ENCODE results near the gene ESR1.
"Not testable (repeated sequence)": the region's sequence is repeated elsewhere in the genome, so short reads cannot be mapped to it uniquely, and the experiment has no call there.

The ESR1 gene

GRCh38 chr6:152099446-152100182 lies 292.1 kb downstream of the ESR1 start:
- no peak for DNase-seq

DNA sequence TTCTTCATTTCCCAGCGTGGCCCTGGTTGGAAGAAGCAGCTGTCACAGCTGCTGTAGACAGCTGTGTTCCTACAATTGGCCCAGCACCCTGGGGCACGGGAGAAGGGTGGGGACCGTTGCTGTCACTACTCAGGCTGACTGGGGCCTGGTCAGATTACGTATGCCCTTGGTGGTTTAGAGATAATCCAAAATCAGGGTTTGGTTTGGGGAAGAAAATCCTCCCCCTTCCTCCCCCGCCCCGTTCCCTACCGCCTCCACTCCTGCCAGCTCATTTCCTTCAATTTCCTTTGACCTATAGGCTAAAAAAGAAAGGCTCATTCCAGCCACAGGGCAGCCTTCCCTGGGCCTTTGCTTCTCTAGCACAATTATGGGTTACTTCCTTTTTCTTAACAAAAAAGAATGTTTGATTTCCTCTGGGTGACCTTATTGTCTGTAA lies 292.7 kb downstream of the ESR1 start:
- no peak for DNase-seq

DNA sequence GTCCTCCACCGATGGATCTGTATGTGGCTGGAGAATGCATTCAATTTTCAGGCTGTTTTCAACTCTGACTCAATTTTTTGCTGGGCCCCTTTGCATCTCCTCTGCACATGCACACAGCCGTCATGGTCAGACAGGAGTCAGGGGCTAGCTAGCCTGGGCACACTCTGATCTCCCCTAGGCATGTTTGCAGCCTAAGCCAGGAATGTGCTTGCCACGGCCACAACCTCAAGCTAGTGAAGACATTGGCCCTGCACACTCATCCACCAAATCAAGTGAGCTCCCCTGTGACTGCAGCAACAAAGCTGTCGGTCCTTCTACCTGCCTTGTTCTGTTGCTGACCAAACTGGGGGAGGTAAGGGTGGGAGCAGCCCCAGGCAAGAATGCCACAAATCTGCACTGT lies 300.5 kb downstream of the ESR1 start:
- DNase-seq: no peak

DNA sequence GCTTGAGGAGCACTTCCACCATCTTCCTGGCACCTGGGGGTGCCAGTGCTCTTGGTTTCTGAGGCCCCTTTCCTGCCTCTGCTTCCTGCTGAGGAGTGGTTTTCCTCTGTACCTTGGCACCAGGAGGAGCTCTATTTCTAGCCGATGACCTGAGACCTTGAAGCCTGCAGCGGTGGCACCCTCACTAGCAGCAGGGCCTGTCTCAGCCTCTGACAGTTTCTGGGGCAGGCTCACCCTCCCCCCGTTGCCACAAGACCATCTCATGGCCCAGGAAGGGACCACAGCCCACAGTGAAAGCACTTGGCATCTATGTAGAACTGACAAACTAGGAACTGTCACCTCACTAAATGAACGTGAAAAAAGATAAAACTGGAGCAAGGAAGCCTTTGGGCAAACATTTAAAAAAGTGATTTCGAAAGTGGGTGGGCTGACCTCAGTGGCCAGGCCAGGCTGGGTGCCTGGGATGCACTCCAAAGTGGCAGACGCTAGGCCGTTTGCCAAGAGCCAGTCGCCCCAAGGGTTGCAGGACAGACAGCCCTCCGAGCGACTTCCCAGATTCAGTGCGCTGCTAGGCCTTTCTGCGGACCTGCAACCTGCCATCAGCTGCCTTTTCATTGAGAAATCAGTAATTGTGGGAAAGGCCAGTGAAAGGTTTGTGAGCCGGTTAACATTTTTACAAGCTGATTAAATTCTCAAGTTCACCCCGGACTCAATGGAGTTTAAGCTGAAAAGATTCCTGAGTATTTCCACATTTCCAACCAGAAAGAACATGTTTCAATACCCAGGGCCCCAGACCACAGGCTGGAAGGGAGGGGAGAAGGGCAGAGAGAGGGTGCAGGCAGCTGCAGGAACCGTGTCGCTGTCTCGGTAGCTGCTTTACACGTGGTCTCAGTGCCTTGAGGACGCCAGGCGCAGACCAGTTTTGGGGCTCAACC lies 303.7 kb downstream of the ESR1 start:
- DNase-seq: no peak

- no peak for DNase-seq
Measured at GRCh38 chr6:152112491-152113261, 305.2 kb downstream of the ESR1 start.

DNA sequence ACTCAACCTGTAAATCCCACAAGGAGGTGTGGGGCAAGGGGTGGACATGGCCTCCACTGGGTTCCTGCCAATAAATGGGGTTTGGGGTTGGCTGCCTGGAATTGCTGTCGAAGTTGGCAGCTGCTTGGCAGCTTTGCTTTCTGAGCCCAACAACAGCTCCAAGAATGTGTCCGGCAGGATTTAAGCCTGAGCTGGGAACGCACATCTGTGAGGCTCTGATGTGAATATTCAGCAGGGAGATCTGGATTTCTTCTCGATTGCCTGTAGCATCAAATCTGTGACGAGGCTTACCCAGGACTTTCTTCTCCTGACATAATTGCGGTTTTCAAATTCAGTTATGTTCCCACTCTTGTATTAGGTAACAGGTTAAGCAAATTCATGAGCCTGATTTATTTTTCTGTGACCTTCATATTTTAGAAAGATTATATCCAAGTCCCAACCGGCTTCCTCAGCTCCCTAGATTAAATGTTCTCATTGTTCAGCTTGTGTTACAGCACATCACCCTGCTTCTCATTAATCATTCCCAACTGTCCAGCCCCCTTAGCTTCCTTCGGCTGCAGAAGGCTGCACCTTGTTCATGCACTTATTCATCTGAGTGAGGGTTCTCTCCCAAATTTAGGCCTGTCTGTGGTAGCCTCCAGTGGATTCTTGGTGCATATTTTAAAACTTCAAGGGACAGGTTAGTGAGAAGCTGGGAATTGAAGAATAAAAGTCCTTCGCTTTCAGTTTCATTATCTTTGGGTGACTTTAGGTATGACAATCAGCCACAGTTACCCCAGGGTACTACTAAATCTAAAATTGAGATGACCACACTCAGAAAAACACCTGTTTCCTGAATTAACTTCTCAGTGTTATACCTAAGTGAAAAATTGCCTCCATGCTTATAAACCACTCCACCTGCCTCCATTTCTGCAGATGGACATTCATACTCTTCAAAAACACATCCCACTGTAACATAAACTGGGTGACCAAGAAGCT lies 310.0 kb downstream of the ESR1 start:
- no peak for DNase-seq

DNA sequence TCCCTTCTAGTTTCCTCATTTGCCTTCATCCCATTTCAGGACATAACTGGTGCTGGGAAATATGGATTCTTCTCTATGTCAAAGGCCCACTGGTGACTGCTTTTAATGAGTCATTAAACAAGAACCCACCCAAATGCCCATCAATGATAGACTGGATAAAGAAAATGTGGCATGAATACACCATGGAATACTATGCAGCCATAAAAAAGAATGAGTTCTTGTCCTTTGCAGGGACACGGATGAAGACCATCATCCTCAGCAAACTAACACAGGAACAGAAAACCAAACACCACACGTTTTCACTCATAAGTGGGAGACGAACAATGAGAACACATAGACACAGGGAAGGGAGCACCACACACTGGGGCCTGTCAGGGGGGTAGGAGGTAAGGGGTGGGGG lies 310.7 kb downstream of the ESR1 start:
- no peak for DNase-seq

DNA sequence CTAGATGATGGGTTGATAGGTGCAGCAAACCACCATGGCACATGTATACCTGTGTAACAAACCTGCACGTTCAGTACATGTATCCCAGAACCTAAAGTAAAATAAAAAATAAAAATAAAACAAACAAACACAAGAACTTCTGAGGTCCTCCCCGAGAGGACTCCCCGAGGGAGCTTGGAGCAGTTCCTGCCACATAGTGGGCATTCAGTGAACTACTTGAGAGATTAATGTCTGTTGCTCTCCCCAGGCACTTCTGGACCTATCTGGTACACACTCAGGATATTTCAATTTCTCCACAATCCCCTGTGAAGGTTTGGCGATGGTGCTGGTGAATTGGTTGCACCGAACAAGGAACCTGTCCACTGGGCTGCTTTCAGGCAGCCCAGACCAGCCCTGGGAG lies 311.2 kb downstream of the ESR1 start:
- DNase-seq: no peak

GRCh38 chr6:152119831-152120230 lies 312.3 kb downstream of the ESR1 start:
- DNase-seq: no peak

DNA sequence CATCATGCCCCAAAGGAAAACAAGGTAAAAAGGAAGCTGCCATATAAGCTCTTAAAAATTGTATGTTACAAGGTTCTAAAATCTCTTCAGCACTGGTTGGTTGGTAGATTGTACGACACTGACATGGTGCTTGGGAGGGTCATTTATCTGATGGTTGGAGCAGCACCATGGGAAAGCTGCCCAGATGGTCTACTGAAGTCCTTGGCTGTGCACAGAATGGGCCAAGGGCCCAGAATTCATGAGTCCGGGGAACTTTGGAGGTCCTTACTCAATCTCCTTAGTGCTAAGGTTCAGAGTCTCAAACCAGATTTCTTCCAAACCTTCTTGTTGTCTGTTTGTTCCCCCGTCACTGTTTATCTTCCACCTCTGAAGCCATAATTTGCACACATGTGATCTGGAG lies 314.4 kb downstream of the ESR1 start:
- no peak for DNase-seq

DNA sequence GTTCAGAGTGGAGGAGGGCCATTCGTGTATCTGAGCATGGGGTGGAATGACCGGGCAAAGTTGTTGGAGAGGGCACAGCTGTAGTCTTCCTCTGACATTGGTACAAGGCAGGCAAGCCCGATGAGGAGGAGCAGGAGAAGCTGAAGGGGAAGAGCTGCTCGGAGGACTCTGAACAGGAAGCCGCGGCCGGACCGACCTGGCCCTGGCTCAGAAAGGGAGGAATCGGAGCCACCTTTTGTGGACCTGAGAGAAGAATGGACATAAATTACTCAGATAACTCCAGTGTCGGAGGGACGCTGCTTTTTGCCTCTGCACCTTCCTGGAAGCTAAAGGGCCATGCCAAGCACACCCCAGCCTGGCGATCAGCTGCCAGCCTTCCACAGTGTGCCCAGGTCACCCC lies 315.0 kb downstream of the ESR1 start:
- DNase-seq: no peak

GRCh38 chr6:152123076-152123475 lies 315.6 kb downstream of the ESR1 start:
- no peak for DNase-seq

DNA sequence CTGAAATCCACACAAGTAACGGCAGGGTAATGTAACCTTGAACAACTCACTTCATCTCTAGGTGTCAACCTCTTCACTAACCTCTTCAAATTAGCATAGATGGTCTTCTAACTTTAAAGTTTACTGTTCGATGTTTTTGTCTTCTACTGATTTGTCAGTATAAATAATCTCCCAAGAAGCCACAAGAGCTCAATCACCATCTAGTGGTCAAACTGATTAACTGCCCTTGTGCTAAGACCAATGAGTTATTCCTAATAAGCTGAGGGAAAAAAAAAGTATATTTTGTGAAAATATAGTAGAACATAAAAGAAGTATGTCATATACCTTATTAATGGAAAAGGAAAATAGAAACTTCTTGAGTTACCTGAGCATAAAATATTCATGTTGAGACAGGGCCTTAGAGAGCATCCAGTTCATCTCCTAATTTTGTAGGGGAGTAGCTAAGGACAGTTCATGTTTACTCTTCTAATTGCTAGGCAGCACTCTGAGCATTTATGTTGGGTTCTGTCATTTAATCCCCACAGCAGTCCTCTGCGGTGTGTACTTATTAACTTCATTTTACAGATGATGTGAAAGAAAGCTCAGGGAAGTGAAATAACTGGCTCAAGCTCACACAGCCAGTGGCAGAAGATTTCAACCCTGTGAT lies 317.1 kb downstream of the ESR1 start:
- no peak for DNase-seq

DNA sequence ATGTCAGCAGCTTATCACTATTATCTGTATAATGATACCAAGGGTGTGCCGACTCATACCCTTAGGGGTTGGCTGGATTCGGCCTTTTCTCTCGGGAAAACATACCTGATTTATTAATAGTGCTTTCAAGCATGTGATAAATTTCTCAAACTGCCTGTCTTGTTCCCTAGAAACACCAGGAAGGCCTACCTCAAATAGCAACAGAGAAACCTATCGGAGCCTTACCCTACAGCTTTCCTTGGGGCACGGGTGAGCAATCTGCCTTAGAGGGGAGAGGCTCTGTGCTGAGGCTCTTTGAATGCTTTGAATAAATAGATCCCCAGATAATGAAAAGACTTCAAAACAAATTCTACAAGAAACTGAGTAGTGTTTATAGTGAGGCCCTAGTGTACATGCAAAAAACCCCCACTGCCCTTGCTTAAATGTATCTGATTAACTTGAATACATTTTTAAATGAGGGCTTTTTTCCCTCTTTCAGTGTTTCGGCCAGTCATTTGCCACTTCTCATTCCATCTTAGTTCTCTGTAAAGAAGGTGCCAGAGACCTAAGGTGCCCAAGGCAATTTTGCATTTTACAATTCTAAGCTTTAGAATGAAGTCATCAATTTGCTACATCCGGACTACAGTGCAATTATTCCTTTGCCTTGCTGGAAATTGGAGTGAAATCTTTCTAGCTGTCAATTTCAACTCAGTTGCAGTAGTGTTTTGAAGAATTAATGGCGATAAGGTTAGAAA lies 320.1 kb downstream of the ESR1 start:
- no peak for DNase-seq

GRCh38 chr6:152129691-152130151 lies 322.2 kb downstream of the ESR1 start:
- no peak for DNase-seq

- no peak for DNase-seq
Measured at GRCh38 chr6:152130441-152130840, 323.0 kb downstream of the ESR1 start.

DNA sequence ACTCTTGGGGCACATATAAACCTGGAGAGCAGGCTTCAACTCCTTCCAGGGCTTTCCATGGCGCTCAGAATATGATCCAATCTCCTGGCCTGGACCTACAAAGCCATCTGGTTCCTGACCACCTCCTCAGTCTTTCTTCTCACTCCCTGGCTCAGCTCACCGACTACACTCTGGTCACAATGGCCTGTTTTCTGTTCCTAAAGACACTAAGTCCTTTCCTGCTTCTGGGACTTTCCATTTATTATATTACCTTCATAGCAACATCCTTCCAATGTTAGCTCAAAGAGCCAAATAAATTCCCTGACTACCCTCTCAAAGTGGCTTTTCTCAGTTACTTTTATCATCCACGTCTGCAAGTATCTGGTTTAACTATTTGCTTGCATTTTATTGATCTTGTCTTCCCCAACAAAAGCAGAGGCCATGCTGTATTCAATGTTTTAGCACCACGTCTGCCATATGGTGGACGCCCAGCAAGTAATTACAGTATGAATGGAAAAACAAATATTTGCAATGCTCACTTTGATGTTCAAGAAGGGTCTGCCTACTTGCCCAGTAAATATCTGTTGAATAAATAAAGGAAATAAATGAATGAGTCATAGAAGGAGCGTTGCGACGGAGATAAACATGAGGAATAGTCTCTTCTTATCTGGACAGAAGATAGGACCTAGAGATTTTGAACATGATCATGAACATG lies 328.4 kb downstream of the ESR1 start:
- DNase-seq: no peak

DNA sequence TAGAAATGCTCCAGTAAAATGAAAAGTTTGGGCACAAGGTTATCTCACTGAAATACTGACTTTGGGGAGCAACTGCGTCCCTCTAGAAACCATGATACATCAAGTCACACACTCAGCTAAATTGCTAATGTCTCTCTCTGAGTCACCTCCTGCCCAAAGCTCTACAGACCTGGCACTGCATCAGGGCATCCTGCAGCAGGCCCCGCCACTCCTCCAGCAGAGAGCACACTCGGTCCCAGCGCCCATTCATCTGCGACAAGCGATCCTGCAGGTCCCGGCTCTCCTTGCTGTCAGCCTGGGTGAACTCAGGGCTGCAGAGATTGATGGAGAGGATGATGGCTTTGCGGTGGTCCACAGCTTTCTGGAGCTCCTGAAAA lies 329.0 kb downstream of the ESR1 start:
- no peak for DNase-seq

- DNase-seq: not testable (repeated sequence)
Measured at GRCh38 chr6:152138344-152138743, 330.9 kb downstream of the ESR1 start.

DNA sequence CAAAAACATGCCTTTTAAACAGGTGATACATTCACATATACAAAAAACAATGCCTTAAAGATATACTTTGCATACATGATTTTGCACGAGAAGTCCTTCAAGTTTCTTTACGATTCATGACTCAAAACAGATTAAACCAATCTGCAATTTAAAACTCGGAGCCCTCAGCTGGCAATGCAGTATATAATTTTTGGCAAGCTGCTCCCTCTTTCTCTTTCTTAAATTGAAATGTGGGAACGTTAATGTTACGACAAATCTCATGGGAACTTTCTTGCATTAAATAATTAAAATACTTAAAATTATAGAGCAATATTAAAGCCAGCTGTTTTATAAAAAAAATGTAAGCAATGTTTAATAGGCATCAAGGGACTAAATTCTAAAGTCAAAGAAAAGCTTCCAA lies 334.6 kb downstream of the ESR1 start:
- no peak for DNase-seq
